ENCODE results near the gene IL13. TPM values are rescaled to one million over a fixed set of nuclear protein-coding genes. Genes with fewer than 3 reads are reported as not detected.

The IL13 gene
- total and polyA plus RNA-seq, 2 donors from 2014 or later = not detected

DNA sequence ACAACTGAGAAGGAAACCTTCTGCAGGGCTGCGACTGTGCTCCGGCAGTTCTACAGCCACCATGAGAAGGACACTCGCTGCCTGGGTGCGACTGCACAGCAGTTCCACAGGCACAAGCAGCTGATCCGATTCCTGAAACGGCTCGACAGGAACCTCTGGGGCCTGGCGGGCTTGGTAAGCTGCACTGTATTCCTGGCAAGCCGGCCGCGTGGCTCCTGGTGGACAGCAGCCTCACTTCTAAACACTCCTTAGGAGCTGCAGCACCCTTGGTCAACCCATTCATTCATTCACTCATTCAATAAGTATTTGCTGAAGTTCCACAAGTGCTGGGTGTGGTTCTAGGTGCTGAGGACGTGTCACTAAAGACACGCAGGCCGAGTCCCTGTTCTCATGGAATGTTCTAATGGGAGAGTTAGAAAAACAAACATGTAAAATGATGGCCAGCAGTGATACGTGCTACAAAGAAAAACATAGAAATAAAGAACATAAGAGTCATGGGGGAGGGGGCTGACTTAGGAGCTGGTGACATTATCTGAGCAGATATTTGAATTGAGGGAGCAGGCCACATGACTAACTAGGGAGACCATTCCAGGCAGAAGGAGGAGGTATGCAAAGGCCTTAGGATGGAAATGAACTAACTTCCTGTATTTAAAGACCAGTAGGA, 21.9 kb downstream of the IL13 start:
- intact Hi-C loops (cut with DNase I) = no loop called here
- DNase-seq (no peak), FAIRE-seq (no peak)
- TF ChIP-seq, protein P1, sequence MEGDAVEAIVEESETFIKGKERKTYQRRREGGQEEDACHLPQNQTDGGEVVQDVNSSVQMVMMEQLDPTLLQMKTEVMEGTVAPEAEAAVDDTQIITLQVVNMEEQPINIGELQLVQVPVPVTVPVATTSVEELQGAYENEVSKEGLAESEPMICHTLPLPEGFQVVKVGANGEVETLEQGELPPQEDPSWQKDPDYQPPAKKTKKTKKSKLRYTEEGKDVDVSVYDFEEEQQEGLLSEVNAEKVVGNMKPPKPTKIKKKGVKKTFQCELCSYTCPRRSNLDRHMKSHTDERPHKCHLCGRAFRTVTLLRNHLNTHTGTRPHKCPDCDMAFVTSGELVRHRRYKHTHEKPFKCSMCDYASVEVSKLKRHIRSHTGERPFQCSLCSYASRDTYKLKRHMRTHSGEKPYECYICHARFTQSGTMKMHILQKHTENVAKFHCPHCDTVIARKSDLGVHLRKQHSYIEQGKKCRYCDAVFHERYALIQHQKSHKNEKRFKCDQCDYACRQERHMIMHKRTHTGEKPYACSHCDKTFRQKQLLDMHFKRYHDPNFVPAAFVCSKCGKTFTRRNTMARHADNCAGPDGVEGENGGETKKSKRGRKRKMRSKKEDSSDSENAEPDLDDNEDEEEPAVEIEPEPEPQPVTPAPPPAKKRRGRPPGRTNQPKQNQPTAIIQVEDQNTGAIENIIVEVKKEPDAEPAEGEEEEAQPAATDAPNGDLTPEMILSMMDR (IDR thresholded peaks at IDR 0.05; ENCODE audit: borderline replicate concordance, extremely low read depth, insufficient read depth) = no peak
- Histone ChIP-seq H3K9ac (ENCODE audit: low read length in 3 of 3) (no peak overlapping the region), H3K27me3 (ENCODE audit: control insufficient read depth, insufficient read depth, low read length) (no peaks in the 10 kb centered on the region), H3K27ac (ENCODE audit: low read depth in 2 of 2, low read length in 2 of 2) (no peak overlapping the region), H3K36me3 (ENCODE audit: control insufficient read depth in 2 of 3, insufficient read depth in 3 of 3, low read length in 3 of 3) (no peaks in the 10 kb centered on the region), H3K4me3 (ENCODE audit: low read length in 3 of 3) (no peak overlapping the region), H3K4me1 (ENCODE audit: control insufficient read depth in 2 of 3, insufficient read depth in 2 of 3, low read depth in 1 of 3, low read length in 3 of 3) (no peaks in the 10 kb centered on the region), H3K9me3 (ENCODE audit: control insufficient read depth in 2 of 3, insufficient read depth in 1 of 3, low read length in 3 of 3) (no peaks in the 10 kb centered on the region)

DNA sequence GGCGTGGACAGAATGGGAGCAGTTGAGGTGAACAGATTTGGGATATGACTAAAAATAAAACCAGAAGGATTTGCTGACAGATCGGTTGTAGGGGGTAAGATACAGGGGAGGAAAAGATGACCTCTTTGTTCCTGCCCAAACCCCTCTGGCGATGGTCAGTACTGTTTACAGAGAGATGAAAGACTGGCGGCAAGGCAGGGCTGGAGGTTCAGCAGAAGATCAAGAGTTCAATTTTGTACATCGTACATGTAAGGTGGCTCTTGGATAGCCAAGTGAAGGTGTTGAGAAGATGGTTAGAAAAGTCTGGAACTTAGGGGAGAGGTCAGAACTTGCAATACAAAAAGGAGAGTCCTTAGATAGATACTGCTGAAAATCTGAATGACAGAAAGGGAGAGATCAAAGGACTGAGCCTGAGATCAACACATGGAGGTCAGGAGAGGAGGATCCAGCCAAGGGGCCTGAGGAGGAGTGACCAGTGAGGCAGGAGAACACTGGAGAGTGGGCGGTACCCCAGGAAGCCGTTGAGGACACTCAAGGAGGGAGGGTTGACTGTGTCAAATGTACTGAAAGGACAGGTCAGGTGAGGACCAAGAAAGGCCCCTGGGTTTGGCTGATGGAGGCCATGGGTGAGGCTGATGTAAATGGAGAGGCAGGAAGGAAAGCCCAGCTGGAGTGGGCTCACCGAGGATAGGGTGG, 23.0 kb downstream of the IL13 start:
- no peak for FAIRE-seq

DNA sequence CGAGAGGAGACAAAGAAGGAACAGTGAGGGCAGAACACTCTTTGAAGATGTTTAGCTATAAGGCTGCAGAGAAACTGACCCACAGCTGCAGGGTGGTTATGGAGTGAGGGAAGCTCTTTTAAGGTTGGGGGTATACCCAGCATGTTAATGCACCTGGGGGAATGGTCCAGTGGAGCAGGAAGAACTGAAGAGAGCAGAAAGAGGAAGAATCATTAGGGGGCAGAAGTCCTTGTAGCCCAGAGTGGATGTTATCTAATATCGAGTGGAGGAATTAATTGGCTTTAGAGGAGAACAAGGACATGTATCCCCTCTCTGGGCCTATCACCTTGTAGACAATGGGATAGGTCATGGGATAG, 23.5 kb downstream of the IL13 start:
- H3K9me3 ChIP-seq (ENCODE audit: control insufficient read depth in 2 of 3, insufficient read depth in 1 of 3, low read length in 3 of 3) = no peaks in the 10 kb centered on the region
- no peak for DNase-seq
- FAIRE-seq = no peak
- H3K27ac ChIP-seq (ENCODE audit: low read depth in 2 of 2, low read length in 2 of 2) = no peak overlapping the region
- no peaks in the 10 kb centered on the region for H3K4me1 ChIP-seq (ENCODE audit: control insufficient read depth in 2 of 3, insufficient read depth in 2 of 3, low read depth in 1 of 3, low read length in 3 of 3)
- TF ChIP-seq, protein P1 (IDR thresholded peaks at IDR 0.05; ENCODE audit: borderline replicate concordance, extremely low read depth, insufficient read depth) = no peak
- H3K9ac ChIP-seq (ENCODE audit: low read length in 3 of 3) = no peak overlapping the region
- intact Hi-C loops (cut with DNase I) = no loop called here
- H3K4me3 ChIP-seq (ENCODE audit: low read length in 3 of 3) = no peak overlapping the region
- no peaks in the 10 kb centered on the region for H3K27me3 ChIP-seq (ENCODE audit: control insufficient read depth, insufficient read depth, low read length)
- H3K36me3 ChIP-seq (ENCODE audit: control insufficient read depth in 2 of 3, insufficient read depth in 3 of 3, low read length in 3 of 3) = no peaks in the 10 kb centered on the region

More for the DNA sequence above, 23.0 kb downstream of the IL13 start:
- no peak overlapping the region for H3K27ac ChIP-seq (ENCODE audit: low read depth in 2 of 2, low read length in 2 of 2)
- no peaks in the 10 kb centered on the region for H3K27me3 ChIP-seq (ENCODE audit: control insufficient read depth, insufficient read depth, low read length)
- no peaks in the 10 kb centered on the region for H3K9me3 ChIP-seq (ENCODE audit: control insufficient read depth in 2 of 3, insufficient read depth in 1 of 3, low read length in 3 of 3)
- H3K36me3 ChIP-seq (ENCODE audit: control insufficient read depth in 2 of 3, insufficient read depth in 3 of 3, low read length in 3 of 3) = no peaks in the 10 kb centered on the region
- no peak overlapping the region for H3K4me3 ChIP-seq (ENCODE audit: low read length in 3 of 3)
- DNase-seq = no peak
- TF ChIP-seq, protein P1 (IDR thresholded peaks at IDR 0.05; ENCODE audit: borderline replicate concordance, extremely low read depth, insufficient read depth) = no peak
- intact Hi-C loops (cut with DNase I) = no loop called here
- H3K9ac ChIP-seq (ENCODE audit: low read length in 3 of 3) = no peak overlapping the region
- H3K4me1 ChIP-seq (ENCODE audit: control insufficient read depth in 2 of 3, insufficient read depth in 2 of 3, low read depth in 1 of 3, low read length in 3 of 3) = no peaks in the 10 kb centered on the region

All from kidney (tissue), 14 donors.